ENCODE results near the gene UGT3A1.

UGT3A1 gene

DNA sequence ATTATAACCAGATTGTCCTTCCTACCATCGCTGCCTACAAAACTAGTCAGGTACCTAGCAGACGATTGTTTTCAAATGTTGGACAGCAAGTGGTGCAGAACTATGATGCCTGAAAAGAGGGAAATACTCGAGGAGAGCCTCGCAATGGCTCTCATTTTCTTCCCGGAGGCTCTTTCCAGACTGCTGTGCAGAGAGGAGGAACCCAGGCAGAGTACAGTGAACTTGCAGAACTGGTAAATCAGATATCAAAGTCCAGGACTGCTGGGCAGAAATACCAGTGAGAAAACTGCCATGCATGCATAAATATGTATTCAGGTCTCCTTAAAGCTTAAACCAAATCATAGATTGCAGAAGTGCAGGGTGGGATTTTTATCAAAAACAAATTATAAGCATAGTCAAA is 26.4 kb upstream of the UGT3A1 start:
- H3K9me3 ChIP-seq (ENCODE audit: control insufficient read depth, low read length) = no peaks in the 10 kb centered on the region
- H3K4me1 ChIP-seq (ENCODE audit: control insufficient read depth, insufficient read depth, low read length) = no peaks in the 10 kb centered on the region
- H3K4me3 ChIP-seq (ENCODE audit: low read length) = no peak overlapping the region
- no peaks in the 10 kb centered on the region for H3K36me3 ChIP-seq (ENCODE audit: control insufficient read depth, insufficient read depth, low read length)
- no peaks in the 10 kb centered on the region for H3K27me3 ChIP-seq (ENCODE audit: control insufficient read depth, insufficient read depth, low read length)
- no peak overlapping the region for H3K9ac ChIP-seq (ENCODE audit: low read length)

DNA sequence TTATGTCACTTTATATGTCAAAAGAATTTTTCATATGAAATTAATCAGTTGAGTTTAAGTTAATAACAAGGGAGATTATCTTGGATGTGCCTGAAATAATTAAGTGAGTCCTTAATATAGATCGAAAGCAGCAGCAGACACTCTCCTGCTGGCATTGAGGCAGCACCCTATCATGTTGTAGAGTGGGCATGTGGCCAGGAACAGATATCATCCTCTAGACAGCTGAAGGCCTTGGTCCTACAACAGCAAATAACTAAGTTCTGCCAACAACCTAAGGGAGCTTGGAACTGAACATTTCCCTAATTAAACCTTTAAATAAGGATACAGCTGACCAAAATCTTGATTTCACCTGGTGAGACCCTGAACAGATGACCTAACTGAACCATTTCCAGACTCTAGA is 25.8 kb upstream of the UGT3A1 start:
- Histone ChIP-seq H3K4me1 (ENCODE audit: control insufficient read depth, insufficient read depth, low read length) (no peaks in the 10 kb centered on the region), H3K9me3 (ENCODE audit: control insufficient read depth, low read length) (no peaks in the 10 kb centered on the region), H3K9ac (ENCODE audit: low read length) (no peak overlapping the region), H3K4me3 (ENCODE audit: low read length) (no peak overlapping the region), H3K27me3 (ENCODE audit: control insufficient read depth, insufficient read depth, low read length) (no peaks in the 10 kb centered on the region), H3K36me3 (ENCODE audit: control insufficient read depth, insufficient read depth, low read length) (no peaks in the 10 kb centered on the region)

GRCh38 chr5:36013182-36013581 is 22.0 kb upstream of the UGT3A1 start:
- H3K36me3 ChIP-seq (ENCODE audit: control insufficient read depth, insufficient read depth, low read length) = no peaks in the 10 kb centered on the region
- no peaks in the 10 kb centered on the region for H3K27me3 ChIP-seq (ENCODE audit: control insufficient read depth, insufficient read depth, low read length)
- H3K9me3 ChIP-seq (ENCODE audit: control insufficient read depth, low read length) = no peaks in the 10 kb centered on the region
- H3K4me3 ChIP-seq (ENCODE audit: low read length) = no peak overlapping the region
- H3K4me1 ChIP-seq (ENCODE audit: control insufficient read depth, insufficient read depth, low read length) = no peaks in the 10 kb centered on the region
- no peak overlapping the region for H3K9ac ChIP-seq (ENCODE audit: low read length)

GRCh38 chr5:36009698-36010097 is 18.5 kb upstream of the UGT3A1 start:
- H3K27me3 ChIP-seq (ENCODE audit: control insufficient read depth, insufficient read depth, low read length) = no peaks in the 10 kb centered on the region
- no peak overlapping the region for H3K4me3 ChIP-seq (ENCODE audit: low read length)
- no peaks in the 10 kb centered on the region for H3K36me3 ChIP-seq (ENCODE audit: control insufficient read depth, insufficient read depth, low read length)
- H3K9me3 ChIP-seq (ENCODE audit: control insufficient read depth, low read length) = no peaks in the 10 kb centered on the region
- H3K4me1 ChIP-seq (ENCODE audit: control insufficient read depth, insufficient read depth, low read length) = no peaks in the 10 kb centered on the region
- H3K9ac ChIP-seq (ENCODE audit: low read length) = no peak overlapping the region

DNA sequence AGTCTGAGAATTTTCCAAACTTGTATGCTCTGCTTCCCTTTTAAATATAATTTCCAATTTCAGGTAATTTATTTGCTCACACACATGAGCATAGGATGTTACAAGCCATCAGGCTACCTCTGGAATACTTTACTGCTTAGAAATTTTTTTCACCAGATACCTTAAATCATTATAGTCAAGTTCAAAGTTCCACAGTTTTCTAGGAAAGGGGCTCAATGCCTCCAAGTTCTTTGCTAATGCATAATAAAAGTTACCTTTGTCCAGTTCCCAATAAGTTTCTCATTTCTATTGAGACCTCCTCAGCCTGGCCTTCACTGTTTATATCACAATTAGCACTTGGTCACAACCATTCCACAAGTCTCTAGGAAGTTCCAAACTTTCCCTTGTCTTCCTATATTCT is 16.2 kb upstream of the UGT3A1 start:
- H3K4me1 ChIP-seq (ENCODE audit: control insufficient read depth, insufficient read depth, low read length) = no peaks in the 10 kb centered on the region
- no peak overlapping the region for H3K4me3 ChIP-seq (ENCODE audit: low read length)
- no peak overlapping the region for H3K9ac ChIP-seq (ENCODE audit: low read length)
- no peaks in the 10 kb centered on the region for H3K27me3 ChIP-seq (ENCODE audit: control insufficient read depth, insufficient read depth, low read length)
- H3K9me3 ChIP-seq (ENCODE audit: control insufficient read depth, low read length) = no peaks in the 10 kb centered on the region
- no peaks in the 10 kb centered on the region for H3K36me3 ChIP-seq (ENCODE audit: control insufficient read depth, insufficient read depth, low read length)

DNA sequence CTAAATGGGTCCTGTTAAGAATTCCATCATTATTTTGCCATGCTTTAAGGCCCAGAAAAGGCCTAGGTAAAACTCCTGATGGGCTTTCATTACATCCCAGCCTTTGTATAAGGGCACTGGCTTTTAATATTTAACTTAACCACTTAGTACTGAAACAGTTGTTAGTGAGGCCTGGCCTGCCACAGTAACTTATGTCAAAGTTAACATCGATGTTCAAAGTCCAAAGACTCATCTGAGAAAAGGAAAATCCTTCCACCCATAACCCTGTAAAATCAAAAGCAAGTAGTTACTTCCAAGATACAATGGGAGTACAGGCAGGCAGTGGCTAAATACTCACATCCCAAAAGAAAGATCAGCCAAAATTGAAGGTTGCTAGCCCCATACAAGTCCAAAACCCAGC is 15.0 kb upstream of the UGT3A1 start:
- Histone ChIP-seq H3K27me3 (ENCODE audit: control insufficient read depth, insufficient read depth, low read length) (no peaks in the 10 kb centered on the region), H3K4me1 (ENCODE audit: control insufficient read depth, insufficient read depth, low read length) (no peaks in the 10 kb centered on the region), H3K9me3 (ENCODE audit: control insufficient read depth, low read length) (no peaks in the 10 kb centered on the region), H3K36me3 (ENCODE audit: control insufficient read depth, insufficient read depth, low read length) (no peaks in the 10 kb centered on the region), H3K4me3 (ENCODE audit: low read length) (no peak overlapping the region), H3K9ac (ENCODE audit: low read length) (no peak overlapping the region)

- Histone ChIP-seq H3K36me3 (ENCODE audit: control insufficient read depth, insufficient read depth, low read length) (no peaks in the 10 kb centered on the region), H3K27me3 (ENCODE audit: control insufficient read depth, insufficient read depth, low read length) (no peaks in the 10 kb centered on the region), H3K4me3 (ENCODE audit: low read length) (no peak overlapping the region), H3K9me3 (ENCODE audit: control insufficient read depth, low read length) (no peaks in the 10 kb centered on the region), H3K4me1 (ENCODE audit: control insufficient read depth, insufficient read depth, low read length) (no peaks in the 10 kb centered on the region), H3K9ac (ENCODE audit: low read length) (no peak overlapping the region)
Observed at GRCh38 chr5:36001032-36001431, 9.8 kb upstream of the UGT3A1 start.

DNA sequence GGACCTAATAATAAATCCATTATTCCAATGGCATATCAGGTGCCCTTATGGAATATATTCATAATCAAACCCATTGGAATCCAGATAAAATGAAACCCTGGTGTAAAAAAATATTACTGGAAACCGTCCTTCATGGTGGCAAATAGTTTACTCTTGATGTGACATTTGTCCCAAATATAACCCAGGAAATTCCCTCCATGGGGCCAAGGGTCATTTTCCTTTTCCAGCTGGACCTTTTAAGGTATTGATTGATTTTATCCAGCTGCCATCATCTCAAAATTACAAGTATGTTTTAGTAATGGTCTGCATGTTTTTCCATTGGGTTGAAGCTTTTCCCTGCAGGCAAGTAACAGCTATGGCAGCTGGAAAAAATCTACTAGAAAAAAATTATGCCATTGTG is 8.4 kb upstream of the UGT3A1 start:
- Histone ChIP-seq H3K36me3 (ENCODE audit: control insufficient read depth, insufficient read depth, low read length) (no peaks in the 10 kb centered on the region), H3K9me3 (ENCODE audit: control insufficient read depth, low read length) (no peaks in the 10 kb centered on the region), H3K27me3 (ENCODE audit: control insufficient read depth, insufficient read depth, low read length) (no peaks in the 10 kb centered on the region), H3K9ac (ENCODE audit: low read length) (no peak overlapping the region), H3K4me3 (ENCODE audit: low read length) (no peak overlapping the region), H3K4me1 (ENCODE audit: control insufficient read depth, insufficient read depth, low read length) (no peaks in the 10 kb centered on the region)

- H3K9me3 ChIP-seq (ENCODE audit: control insufficient read depth, low read length) = no peaks in the 10 kb centered on the region
- H3K4me3 ChIP-seq (ENCODE audit: low read length) = no peak overlapping the region
- H3K27me3 ChIP-seq (ENCODE audit: control insufficient read depth, insufficient read depth, low read length) = no peaks in the 10 kb centered on the region
- no peak overlapping the region for H3K9ac ChIP-seq (ENCODE audit: low read length)
- H3K4me1 ChIP-seq (ENCODE audit: control insufficient read depth, insufficient read depth, low read length) = no peaks in the 10 kb centered on the region
- H3K36me3 ChIP-seq (ENCODE audit: control insufficient read depth, insufficient read depth, low read length) = no peaks in the 10 kb centered on the region
Observed at GRCh38 chr5:35996076-35996475, 4.9 kb upstream of the UGT3A1 start.

GRCh38 chr5:35990520-35990919 is 670 bp downstream of the UGT3A1 start:
- no peaks in the 10 kb centered on the region for H3K36me3 ChIP-seq (ENCODE audit: control insufficient read depth, insufficient read depth, low read length)
- H3K4me1 ChIP-seq (ENCODE audit: control insufficient read depth, insufficient read depth, low read length) = no peaks in the 10 kb centered on the region
- no peaks in the 10 kb centered on the region for H3K9me3 ChIP-seq (ENCODE audit: control insufficient read depth, low read length)
- H3K9ac ChIP-seq (ENCODE audit: low read length) = no peak overlapping the region
- no peaks in the 10 kb centered on the region for H3K27me3 ChIP-seq (ENCODE audit: control insufficient read depth, insufficient read depth, low read length)
- no peak overlapping the region for H3K4me3 ChIP-seq (ENCODE audit: low read length)

GRCh38 chr5:35988529-35988928 is 2.7 kb downstream of the UGT3A1 start:
- H3K4me3 ChIP-seq (ENCODE audit: low read length) = no peak overlapping the region

GRCh38 chr5:35987776-35988175 is 3.4 kb downstream of the UGT3A1 start:
- Histone ChIP-seq H3K36me3 (ENCODE audit: control insufficient read depth, insufficient read depth, low read length) (no peaks in the 10 kb centered on the region), H3K4me3 (ENCODE audit: low read length) (no peak overlapping the region), H3K27me3 (ENCODE audit: control insufficient read depth, insufficient read depth, low read length) (no peaks in the 10 kb centered on the region), H3K4me1 (ENCODE audit: control insufficient read depth, insufficient read depth, low read length) (no peaks in the 10 kb centered on the region), H3K9me3 (ENCODE audit: control insufficient read depth, low read length) (no peaks in the 10 kb centered on the region), H3K9ac (ENCODE audit: low read length) (no peak overlapping the region)

More at GRCh38 chr5:35988529-35988928, 2.7 kb downstream of the UGT3A1 start:
- H3K4me1 ChIP-seq (ENCODE audit: control insufficient read depth, insufficient read depth, low read length) = no peaks in the 10 kb centered on the region
- no peaks in the 10 kb centered on the region for H3K27me3 ChIP-seq (ENCODE audit: control insufficient read depth, insufficient read depth, low read length)
- H3K9me3 ChIP-seq (ENCODE audit: control insufficient read depth, low read length) = no peaks in the 10 kb centered on the region
- no peak overlapping the region for H3K9ac ChIP-seq (ENCODE audit: low read length)
- no peaks in the 10 kb centered on the region for H3K36me3 ChIP-seq (ENCODE audit: control insufficient read depth, insufficient read depth, low read length)

DNA sequence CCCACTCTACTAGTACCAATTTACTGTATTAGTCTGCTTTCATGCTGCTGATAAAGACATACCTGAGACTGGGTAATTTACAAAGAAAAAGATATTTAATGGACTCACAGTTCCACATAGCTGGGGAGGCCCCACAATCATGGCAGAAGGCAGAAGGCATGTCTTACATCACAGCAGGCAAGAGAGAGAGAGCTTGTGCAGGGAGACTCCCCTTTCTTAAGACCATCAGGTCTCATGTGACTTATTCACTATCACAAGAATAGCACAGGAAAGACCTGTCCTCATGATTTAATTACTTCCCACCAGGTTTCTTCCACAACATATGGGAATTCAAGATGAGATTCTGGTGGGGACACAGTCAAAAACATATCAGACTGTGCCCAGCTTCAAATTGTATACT is 11.5 kb downstream of the UGT3A1 start:
- Histone ChIP-seq H3K4me3 (ENCODE audit: low read length) (no peak overlapping the region), H3K27me3 (ENCODE audit: control insufficient read depth, insufficient read depth, low read length) (no peaks in the 10 kb centered on the region), H3K9me3 (ENCODE audit: control insufficient read depth, low read length) (no peaks in the 10 kb centered on the region), H3K4me1 (ENCODE audit: control insufficient read depth, insufficient read depth, low read length) (no peaks in the 10 kb centered on the region), H3K36me3 (ENCODE audit: control insufficient read depth, insufficient read depth, low read length) (no peaks in the 10 kb centered on the region), H3K9ac (ENCODE audit: low read length) (no peak overlapping the region)

All from mucosa of stomach (tissue), 1 donor.